Calu3 (cell line): Measurements from ENCODE around the gene CDKL4. TPM values are rescaled to one million over a fixed set of nuclear protein-coding genes. Genes with fewer than 3 reads are reported as not detected.
"Not testable (repeated sequence)": the region's sequence is repeated elsewhere in the genome, so short reads cannot be mapped to it uniquely, and the experiment has no call there.

ENCODE experiments used
- BruUV-seq: library from RNA; stranded (reverse); fragments of 400-500 nt; replicated peaks from 2 replicates; lab custom pipeline; 2021; lab: Mats Ljungman, UMichigan
- CTCF ChIA-PET: fragments of 300-600 bp; sonication (Branson Sonifier 250); formaldehyde crosslinking; loops from one replicate; lab custom pipeline; 2022; ENCODE audit warnings: antibody characterized with exemption; lab: Charles Lee
- DNase-seq: peaks from one replicate; pipeline ENCODE4 v3.0.0; 2022
- H3K27ac Mint-ChIP-seq: one replicate; pipeline ENCODE4 v1.8.0; 2022; ENCODE audit warnings: mixed read lengths; ENCODE audit not compliant: unreplicated experiment
- H3K27me3 Mint-ChIP-seq: one replicate; pipeline ENCODE4 v1.8.0; 2022; ENCODE audit warnings: mixed read lengths; ENCODE audit not compliant: unreplicated experiment
- H3K36me3 Mint-ChIP-seq: one replicate; pipeline ENCODE4 v1.8.0; 2022; ENCODE audit warnings: mild to moderate bottlenecking, moderate library complexity, mixed read lengths; ENCODE audit not compliant: insufficient read depth, unreplicated experiment
- H3K4me1 Mint-ChIP-seq: one replicate; pipeline ENCODE4 v1.8.0; 2022; ENCODE audit warnings: mild to moderate bottlenecking, low read depth, mixed read lengths; ENCODE audit not compliant: unreplicated experiment
- H3K4me3 Mint-ChIP-seq: one replicate; pipeline ENCODE4 v1.8.0; 2022; ENCODE audit warnings: mild to moderate bottlenecking, low read depth, moderate library complexity, mixed read lengths; ENCODE audit not compliant: unreplicated experiment
- H3K9me3 Mint-ChIP-seq: one replicate; pipeline ENCODE4 v1.8.0; 2022; ENCODE audit warnings: low read depth, mixed read lengths; ENCODE audit not compliant: unreplicated experiment
- CTCF ChIP-seq: fragments of 200-600 bp; IDR thresholded peaks from one replicate; pipeline ENCODE4 v1.8.0; 2022; ENCODE audit warnings: antibody characterized with exemption; ENCODE audit not compliant: unreplicated experiment
- intact Hi-C: fragments of 100-400 bp; cut with micrococcal nuclease; formaldehyde crosslinking; loops from one replicate; pipeline ENCODE4 v1.10.0; 2022; ENCODE audit not compliant: unreplicated experiment
- total RNA-seq: library from RNA; stranded (reverse); gene quantifications from 2 replicates; pipeline ENCODE4 v1.2.3, GENCODE V29; 2022

The CDKL4 gene
- total RNA-seq, 1 experiment from 2014 or later = 0.83 TPM

- Mint-ChIP-seq H3K27ac (no peak overlapping the region), H3K9me3 (no peaks in the 10 kb centered on the region), H3K36me3 (no peaks in the 10 kb centered on the region), H3K27me3 (no peaks in the 10 kb centered on the region), H3K4me3 (no peak overlapping the region), H3K4me1 (no peaks in the 10 kb centered on the region)
- intact Hi-C loops = no loop called here
- no peak for TF ChIP-seq CTCF
- CTCF ChIA-PET = no interaction called here
- no peak for DNase-seq
- no TSS peak for BruUV-seq
These were observed 66.8 kb downstream of the CDKL4 start for GRCh38 chr2:39176997-39177396.

- BruUV-seq = no TSS peak
- intact Hi-C loops = no loop called here
- no peak overlapping the region for H3K4me3 Mint-ChIP-seq
- H3K9me3 Mint-ChIP-seq = no peaks in the 10 kb centered on the region
- no peak for DNase-seq
- CTCF ChIA-PET = no interaction called here
- H3K4me1 Mint-ChIP-seq = no peaks in the 10 kb centered on the region
- no peak for TF ChIP-seq CTCF
- H3K27ac Mint-ChIP-seq = no peak overlapping the region
- H3K36me3 Mint-ChIP-seq = no peaks in the 10 kb centered on the region
- H3K27me3 Mint-ChIP-seq = no peaks in the 10 kb centered on the region
These were observed 68.6 kb downstream of the CDKL4 start for GRCh38 chr2:39175026-39175812.

- Mint-ChIP-seq H3K27ac (no peak overlapping the region), H3K27me3 (no peaks in the 10 kb centered on the region), H3K9me3 (no peaks in the 10 kb centered on the region), H3K4me1 (no peaks in the 10 kb centered on the region), H3K36me3 (no peaks in the 10 kb centered on the region), H3K4me3 (no peak overlapping the region)
- CTCF ChIA-PET = no interaction called here
- DNase-seq = no peak
- no peak for TF ChIP-seq CTCF
- BruUV-seq = no TSS peak
- intact Hi-C loops = no loop called here
These were observed 69.7 kb downstream of the CDKL4 start for GRCh38 chr2:39174022-39174421.

- intact Hi-C loops, H3K27me3 Mint-ChIP-seq, H3K27ac Mint-ChIP-seq, BruUV-seq, H3K36me3 Mint-ChIP-seq, DNase-seq, H3K4me3 Mint-ChIP-seq, H3K9me3 Mint-ChIP-seq, H3K4me1 Mint-ChIP-seq: not testable (repeated sequence)
- CTCF ChIA-PET = interaction anchor here (0.5 kb wide), 1 partner anchor 25 kb away, joined by 3 read pairs; no protein-coding TSS in a partner anchor
These were observed 71.6 kb downstream of the CDKL4 start for GRCh38 chr2:39172047-39172706.
